ENCODE measurements around the gene LEKR1.
"Not testable (repeated sequence)": the region's sequence is repeated elsewhere in the genome, so short reads cannot be mapped to it uniquely, and the experiment has no call there.

The LEKR1 gene

DNA sequence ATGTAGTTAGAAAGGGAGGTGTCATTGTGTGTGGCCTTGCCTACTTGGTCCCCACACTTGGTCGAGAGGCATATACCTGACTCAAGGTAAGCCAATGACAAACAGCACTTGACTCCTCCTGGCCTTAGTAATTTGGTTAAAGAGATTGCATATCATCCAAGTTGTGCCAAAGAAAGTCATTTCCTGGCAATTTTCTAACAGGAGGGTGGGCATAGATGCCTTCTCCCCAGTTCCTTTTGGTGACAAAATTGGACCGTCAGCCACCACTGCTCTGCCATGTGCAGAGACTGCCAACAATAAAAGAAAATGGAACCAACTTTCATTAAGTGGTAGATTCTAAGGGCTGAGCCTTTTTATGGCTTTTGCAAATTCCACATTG is 7.9 kb upstream of the LEKR1 start:
- DNase-seq (ENCODE audit: extremely low spot score), result no peak
- TF ChIP-seq ARNT (IDR thresholded peaks at IDR 0.05) (no peak), ZNF384 (IDR thresholded peaks at IDR 0.05) (no peak), FOXA1 (IDR thresholded peaks at IDR 0.05) (no peak), HDGF (IDR thresholded peaks at IDR 0.05; ENCODE audit: borderline replicate concordance) (no peak), LEF1 (IDR thresholded peaks at IDR 0.05; ENCODE audit: borderline replicate concordance) (no peak), TARDBP (IDR thresholded peaks at IDR 0.05) (no peak), L3MBTL2 (conservative IDR thresholded peaks at IDR 0.05) (no peak), BHLHE40 (IDR thresholded peaks at IDR 0.05; ENCODE audit: borderline replicate concordance) (no peak), CTBP1 (IDR thresholded peaks at IDR 0.05; ENCODE audit: borderline replicate concordance) (no peak), SP1 (IDR thresholded peaks at IDR 0.05) (no peak), SUZ12 (IDR thresholded peaks at IDR 0.05) (no peak), FOXM1 (IDR thresholded peaks at IDR 0.05; ENCODE audit: borderline replicate concordance) (no peak), NFRKB (IDR thresholded peaks at IDR 0.05) (no peak)
- CTCF ChIA-PET, result no interaction called here
- POLR2A ChIA-PET, result interaction anchor here (1.3 kb wide), 1 partner anchor 270 kb away, joined by 4 read pairs; no protein-coding TSS in a partner anchor

GRCh38 chr3:156818890-156819289 is 7.3 kb upstream of the LEKR1 start:
- TF ChIP-seq CTBP1 (IDR thresholded peaks at IDR 0.05; ENCODE audit: borderline replicate concordance), result no peak
- TF ChIP-seq SP1 (IDR thresholded peaks at IDR 0.05), result no peak
- no peak for TF ChIP-seq ELF4 (IDR thresholded peaks at IDR 0.05)
- TF ChIP-seq TARDBP (IDR thresholded peaks at IDR 0.05), result no peak
- no peak for TF ChIP-seq NFRKB (IDR thresholded peaks at IDR 0.05)
- TF ChIP-seq FOXM1 (IDR thresholded peaks at IDR 0.05; ENCODE audit: borderline replicate concordance), result no peak
- TF ChIP-seq, protein P1, sequence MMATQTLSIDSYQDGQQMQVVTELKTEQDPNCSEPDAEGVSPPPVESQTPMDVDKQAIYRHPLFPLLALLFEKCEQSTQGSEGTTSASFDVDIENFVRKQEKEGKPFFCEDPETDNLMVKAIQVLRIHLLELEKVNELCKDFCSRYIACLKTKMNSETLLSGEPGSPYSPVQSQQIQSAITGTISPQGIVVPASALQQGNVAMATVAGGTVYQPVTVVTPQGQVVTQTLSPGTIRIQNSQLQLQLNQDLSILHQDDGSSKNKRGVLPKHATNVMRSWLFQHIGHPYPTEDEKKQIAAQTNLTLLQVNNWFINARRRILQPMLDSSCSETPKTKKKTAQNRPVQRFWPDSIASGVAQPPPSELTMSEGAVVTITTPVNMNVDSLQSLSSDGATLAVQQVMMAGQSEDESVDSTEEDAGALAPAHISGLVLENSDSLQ (IDR thresholded peaks at IDR 0.05), result no peak
- TF ChIP-seq BHLHE40 (IDR thresholded peaks at IDR 0.05; ENCODE audit: borderline replicate concordance), result no peak
- no peak for TF ChIP-seq HDGF (IDR thresholded peaks at IDR 0.05; ENCODE audit: borderline replicate concordance)
- no peak for TF ChIP-seq FOXA1 (IDR thresholded peaks at IDR 0.05)
- no peak for TF ChIP-seq ARNT (IDR thresholded peaks at IDR 0.05)
- no peak for TF ChIP-seq L3MBTL2 (conservative IDR thresholded peaks at IDR 0.05)
- TF ChIP-seq FOXK2 (IDR thresholded peaks at IDR 0.05), result no peak
- TF ChIP-seq ZNF384 (IDR thresholded peaks at IDR 0.05), result no peak
- TF ChIP-seq LEF1 (IDR thresholded peaks at IDR 0.05; ENCODE audit: borderline replicate concordance), result no peak
- no peak for TF ChIP-seq SUZ12 (IDR thresholded peaks at IDR 0.05)
- CTCF ChIA-PET, result no interaction called here
- POLR2A ChIA-PET, result no interaction called here
- no peak for DNase-seq (ENCODE audit: extremely low spot score)

DNA sequence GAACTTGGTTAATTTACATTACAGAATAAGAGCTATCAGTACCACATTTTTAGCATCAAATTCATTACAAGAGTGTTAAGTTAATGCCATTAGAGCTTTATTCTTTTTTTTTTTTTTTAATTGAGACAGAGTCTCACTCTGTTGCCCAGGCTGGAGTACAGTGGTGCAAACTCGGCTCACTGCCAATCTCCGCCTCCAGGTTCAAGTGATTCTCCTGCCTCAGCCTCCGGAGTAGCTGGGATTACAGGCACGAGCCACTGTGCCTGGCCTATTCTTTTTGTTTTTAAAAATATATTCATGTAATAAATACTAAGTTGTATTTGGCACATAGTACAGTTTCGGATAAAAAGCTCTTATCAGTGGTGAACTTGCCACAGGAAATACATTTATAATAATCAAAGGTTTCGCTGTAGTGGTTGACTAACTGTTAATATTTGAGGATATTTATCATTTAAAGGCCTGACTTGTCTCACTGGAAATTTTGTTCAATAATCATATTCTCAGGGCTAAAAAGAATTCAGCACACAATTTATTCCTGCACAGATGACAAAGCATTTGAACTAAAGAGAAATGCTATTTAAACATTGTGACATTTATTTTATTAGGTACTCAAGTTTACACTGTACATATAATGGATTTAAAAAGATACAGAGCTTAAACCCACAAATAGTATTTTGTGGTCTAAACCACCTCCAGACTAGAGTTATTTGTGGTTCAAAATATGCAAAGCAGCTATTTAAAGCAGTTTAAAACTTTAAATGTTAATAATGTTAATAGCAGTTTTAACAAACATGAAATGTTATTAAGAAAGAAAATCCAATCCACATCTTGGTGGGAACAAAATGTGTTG is 6.1 kb upstream of the LEKR1 start:
- TF ChIP-seq SUZ12 (IDR thresholded peaks at IDR 0.05), result no peak
- no peak for TF ChIP-seq SP1 (IDR thresholded peaks at IDR 0.05)
- no peak for TF ChIP-seq L3MBTL2 (conservative IDR thresholded peaks at IDR 0.05)
- no peak for TF ChIP-seq ARNT (IDR thresholded peaks at IDR 0.05)
- TF ChIP-seq CTBP1 (IDR thresholded peaks at IDR 0.05; ENCODE audit: borderline replicate concordance), result no peak
- TF ChIP-seq NFRKB (IDR thresholded peaks at IDR 0.05), result no peak
- no peak for TF ChIP-seq ZNF384 (IDR thresholded peaks at IDR 0.05)
- no peak for TF ChIP-seq BHLHE40 (IDR thresholded peaks at IDR 0.05; ENCODE audit: borderline replicate concordance)
- TF ChIP-seq, protein P1 (IDR thresholded peaks at IDR 0.05), result no peak
- no peak for TF ChIP-seq TARDBP (IDR thresholded peaks at IDR 0.05)
- no peak for TF ChIP-seq FOXA1 (IDR thresholded peaks at IDR 0.05)
- no peak for TF ChIP-seq FOXM1 (IDR thresholded peaks at IDR 0.05; ENCODE audit: borderline replicate concordance)
- TF ChIP-seq LEF1 (IDR thresholded peaks at IDR 0.05; ENCODE audit: borderline replicate concordance), result no peak
- no peak for TF ChIP-seq ELF4 (IDR thresholded peaks at IDR 0.05)
- no peak for TF ChIP-seq FOXK2 (IDR thresholded peaks at IDR 0.05)
- TF ChIP-seq HDGF (IDR thresholded peaks at IDR 0.05; ENCODE audit: borderline replicate concordance), result no peak
- ChIA-PET POLR2A (no interaction called here), CTCF (interaction anchor here (0.6 kb wide), 1 partner anchor 214 kb away, joined by 4 read pairs; no protein-coding TSS in a partner anchor)
- no peak for DNase-seq (ENCODE audit: extremely low spot score)

GRCh38 chr3:156820692-156821080 is 5.5 kb upstream of the LEKR1 start:
- CTCF ChIA-PET, result no interaction called here
- TF ChIP-seq SP1 (IDR thresholded peaks at IDR 0.05), result no peak
- TF ChIP-seq CTBP1 (IDR thresholded peaks at IDR 0.05; ENCODE audit: borderline replicate concordance), result no peak
- DNase-seq (ENCODE audit: extremely low spot score), result no peak
- POLR2A ChIA-PET, result no interaction called here

DNA sequence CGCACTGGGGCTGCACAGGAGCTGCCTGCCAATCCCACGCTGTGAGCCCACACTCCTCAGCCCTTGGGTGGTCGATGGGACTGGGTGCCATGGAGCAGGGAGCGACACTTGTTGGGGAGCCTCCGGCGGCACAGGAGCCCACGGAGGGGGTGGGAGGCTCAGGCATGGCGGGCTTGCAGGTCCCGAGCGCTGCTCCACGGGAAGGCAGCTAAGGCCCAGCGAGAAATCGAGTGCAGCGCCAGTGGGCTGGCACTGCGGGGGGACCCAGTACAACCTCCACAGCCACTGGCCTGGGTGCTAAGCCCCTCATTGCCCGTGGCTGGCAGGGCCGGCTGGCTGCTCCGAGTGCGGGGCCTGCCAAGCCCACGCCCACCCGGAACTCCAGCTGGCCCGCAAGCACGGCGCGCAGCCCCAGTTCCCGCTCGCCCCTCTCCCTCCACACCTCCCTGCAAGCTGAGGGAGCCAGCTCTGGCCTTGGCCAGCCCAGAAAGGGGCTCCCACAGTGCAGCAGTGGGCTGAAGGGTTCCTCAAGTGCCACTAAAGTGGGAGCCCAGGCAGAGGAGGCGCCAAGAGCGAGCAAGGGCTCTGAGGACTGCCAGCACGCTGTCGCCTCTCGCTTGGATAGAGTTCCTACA is 3.4 kb upstream of the LEKR1 start:
- CTCF ChIA-PET; POLR2A ChIA-PET; DNase-seq (ENCODE audit: extremely low spot score): not testable (repeated sequence)

GRCh38 chr3:156825795-156826143 is 384 bp upstream of the LEKR1 start:
- CTCF ChIA-PET, result no interaction called here
- TF ChIP-seq FOXA1 (IDR thresholded peaks at IDR 0.05) (no peak), L3MBTL2 (conservative IDR thresholded peaks at IDR 0.05) (no peak), BHLHE40 (IDR thresholded peaks at IDR 0.05; ENCODE audit: borderline replicate concordance) (no peak), ELF4 (IDR thresholded peaks at IDR 0.05) (no peak), ARNT (IDR thresholded peaks at IDR 0.05) (no peak), ZNF384 (IDR thresholded peaks at IDR 0.05) (no peak), NFRKB (IDR thresholded peaks at IDR 0.05) (no peak), HDGF (IDR thresholded peaks at IDR 0.05; ENCODE audit: borderline replicate concordance) (no peak), SUZ12 (IDR thresholded peaks at IDR 0.05) (no peak), FOXM1 (IDR thresholded peaks at IDR 0.05; ENCODE audit: borderline replicate concordance) (no peak), FOXK2 (IDR thresholded peaks at IDR 0.05) (no peak), LEF1 (IDR thresholded peaks at IDR 0.05; ENCODE audit: borderline replicate concordance) (no peak), CTBP1 (IDR thresholded peaks at IDR 0.05; ENCODE audit: borderline replicate concordance) (no peak), TARDBP (IDR thresholded peaks at IDR 0.05) (no peak)
- TF ChIP-seq, protein P1 (IDR thresholded peaks at IDR 0.05), result no peak
- DNase-seq (ENCODE audit: extremely low spot score), result no peak
- POLR2A ChIA-PET, result no interaction called here

Data from HEK293T (cell line).